Non-pigmented ciliary epithelial cell (primary cell): ENCODE results near the gene HERC3.

Source experiments
- DNase-seq: peaks from one replicate; pipeline ENCODE4 v3.0.0-alpha.2; 2010; ENCODE audit warnings: low read depth

Gene HERC3

DNA sequence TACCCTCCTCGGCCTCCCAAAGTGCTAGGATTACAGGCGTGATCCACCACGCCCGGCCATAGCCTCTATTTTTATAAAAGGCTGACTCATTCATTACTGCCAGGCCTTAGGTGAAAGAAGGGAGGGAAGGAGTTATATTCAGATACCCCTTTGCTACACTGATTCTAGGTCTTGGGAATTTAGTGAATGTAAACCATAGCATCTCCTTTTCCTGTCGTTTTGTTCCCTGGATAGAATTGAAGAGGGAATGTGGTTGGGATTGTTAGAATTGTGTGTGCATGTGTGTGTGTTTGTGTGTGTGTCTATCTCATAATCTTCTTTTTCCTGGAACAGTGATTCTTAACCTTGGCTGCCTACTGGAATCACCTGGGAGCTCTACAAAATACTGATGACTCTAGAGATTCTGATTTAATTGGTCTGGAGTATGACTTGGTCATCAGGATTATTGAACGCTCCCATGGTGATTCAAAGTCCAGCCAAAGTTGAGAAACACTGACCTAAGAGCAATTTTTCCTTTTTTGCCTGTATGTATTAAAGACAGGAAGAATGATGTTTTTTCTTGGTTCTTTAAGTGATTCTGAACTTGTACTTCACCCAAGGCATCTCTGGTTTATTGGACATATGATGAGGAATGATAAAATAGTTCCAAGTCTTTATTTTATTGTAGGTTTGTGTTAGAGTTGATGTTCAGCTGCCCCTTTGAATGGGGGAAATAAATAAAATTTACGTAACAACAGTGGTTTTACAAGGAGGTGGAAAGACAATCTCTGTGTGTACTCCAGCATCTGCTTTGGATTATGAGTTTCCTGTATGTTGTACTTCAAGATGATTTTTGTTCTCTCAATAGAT lies 68.4 kb downstream of the HERC3 start:
- DNase-seq = no peak

DNA sequence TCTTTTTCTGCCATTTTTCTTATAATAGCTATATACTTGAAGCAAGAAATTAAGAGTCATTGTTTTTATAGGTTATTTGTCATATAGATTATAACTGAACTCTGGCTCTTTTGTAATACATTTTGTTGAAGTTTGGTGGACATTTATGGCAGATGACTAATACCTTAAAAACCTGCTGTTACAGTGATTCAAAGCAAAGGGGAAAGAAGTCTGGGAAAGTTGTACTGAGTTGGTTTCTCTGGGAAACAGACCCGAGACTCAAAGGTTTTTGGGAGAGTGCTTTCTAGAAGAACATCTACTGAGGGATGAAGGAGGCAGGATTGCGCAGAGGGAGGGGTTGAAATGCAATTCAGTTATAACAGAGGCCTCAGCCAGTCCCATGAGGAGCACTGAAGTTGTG lies 69.5 kb downstream of the HERC3 start:
- peak; percentile 52 for DNase-seq

DNA sequence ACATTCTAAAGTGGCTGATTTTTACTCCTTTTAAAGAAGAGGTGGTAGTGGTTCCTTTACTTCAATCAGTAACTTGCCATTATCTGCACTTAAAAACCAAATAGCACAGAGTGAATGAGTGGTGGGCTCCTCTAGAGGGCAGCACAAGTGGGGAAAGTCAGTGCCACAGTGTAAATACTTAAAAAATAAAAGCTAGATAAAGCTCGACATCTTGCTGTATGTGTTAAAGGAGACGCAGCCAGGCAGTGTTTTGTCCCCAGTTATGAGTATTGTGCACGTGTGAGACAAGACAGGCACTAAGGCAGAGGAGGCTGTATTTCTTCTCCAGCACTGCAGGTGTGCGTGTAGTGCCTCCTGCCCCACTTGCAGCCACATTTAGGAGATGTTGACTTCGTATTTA lies 80.7 kb downstream of the HERC3 start:
- DNase-seq = no peak

DNA sequence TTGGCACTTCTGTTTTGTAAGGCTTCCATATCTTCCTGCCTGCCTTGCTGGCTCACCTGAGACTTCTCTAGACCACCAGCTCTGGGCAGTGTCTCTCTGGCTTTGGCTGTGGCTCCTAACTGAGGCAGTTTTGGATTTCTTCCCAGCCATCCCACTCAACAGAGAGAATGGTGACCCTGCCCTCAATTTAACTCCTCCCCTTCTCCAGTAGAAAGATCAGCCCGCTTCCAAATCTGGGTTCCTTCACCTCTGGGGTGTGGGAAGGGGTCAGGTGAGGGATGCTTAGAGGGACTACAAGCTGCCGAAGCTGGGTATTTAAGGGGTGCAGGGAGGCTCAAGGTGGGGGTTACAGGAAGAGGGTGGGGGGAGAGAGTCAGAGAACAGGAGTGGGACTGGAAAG lies 81.6 kb downstream of the HERC3 start:
- DNase-seq = no peak

DNA sequence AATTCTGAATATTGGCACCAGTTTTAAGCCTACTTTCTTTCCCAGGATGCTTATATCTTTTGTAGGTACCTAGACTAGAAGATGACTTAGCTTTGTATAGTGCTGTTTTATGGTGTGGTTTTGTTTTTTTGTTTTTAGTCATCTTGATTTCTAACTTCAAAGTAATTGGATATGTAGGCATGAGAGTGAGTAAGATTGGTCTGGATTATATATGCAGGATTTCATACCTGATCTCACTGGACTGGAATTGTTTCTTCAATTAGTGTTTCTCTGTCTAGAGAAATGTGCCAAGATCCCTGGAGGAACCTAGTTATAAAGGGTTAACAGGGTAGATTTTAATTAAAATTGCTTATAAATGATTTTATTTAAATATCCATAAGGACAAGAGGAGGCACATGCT lies 82.3 kb downstream of the HERC3 start:
- DNase-seq = no peak

DNA sequence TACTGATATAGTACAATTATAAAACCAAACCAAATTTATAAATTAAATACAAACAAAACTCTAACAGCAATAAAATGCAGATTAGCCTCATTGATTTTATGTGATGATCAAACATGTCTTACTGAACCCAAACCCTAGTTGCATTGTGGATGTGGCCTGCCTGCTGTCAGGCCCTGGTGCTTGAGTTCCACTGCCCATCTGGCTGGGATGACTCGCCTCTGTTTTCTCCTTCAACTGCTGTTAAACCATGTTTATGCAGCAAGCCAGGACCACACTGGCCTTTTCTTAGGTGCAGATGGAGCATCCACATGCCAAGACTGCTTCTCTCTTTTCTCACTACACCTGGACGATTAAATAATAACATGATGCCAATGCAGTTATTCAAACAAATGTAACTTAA lies 82.7 kb downstream of the HERC3 start:
- no peak for DNase-seq

DNA sequence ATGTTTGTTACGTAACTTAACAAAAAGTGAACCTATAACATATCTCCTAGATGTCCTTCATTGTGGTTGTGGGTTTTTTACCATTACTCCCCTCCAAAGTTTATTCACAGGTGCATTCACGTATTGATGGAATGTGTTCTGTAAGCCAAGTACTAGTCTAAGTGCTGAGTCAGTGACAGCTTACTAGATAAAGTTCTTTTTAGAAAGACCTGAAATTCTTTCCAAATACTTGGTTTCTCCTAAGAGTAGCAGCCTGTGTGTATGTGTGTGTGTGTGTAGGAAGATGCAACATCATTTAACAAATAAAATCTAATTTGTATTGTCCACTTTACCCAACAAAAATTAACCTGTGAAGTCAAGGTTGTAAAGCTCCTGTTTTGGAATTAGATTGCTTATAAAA lies 83.3 kb downstream of the HERC3 start:
- no peak for DNase-seq

DNA sequence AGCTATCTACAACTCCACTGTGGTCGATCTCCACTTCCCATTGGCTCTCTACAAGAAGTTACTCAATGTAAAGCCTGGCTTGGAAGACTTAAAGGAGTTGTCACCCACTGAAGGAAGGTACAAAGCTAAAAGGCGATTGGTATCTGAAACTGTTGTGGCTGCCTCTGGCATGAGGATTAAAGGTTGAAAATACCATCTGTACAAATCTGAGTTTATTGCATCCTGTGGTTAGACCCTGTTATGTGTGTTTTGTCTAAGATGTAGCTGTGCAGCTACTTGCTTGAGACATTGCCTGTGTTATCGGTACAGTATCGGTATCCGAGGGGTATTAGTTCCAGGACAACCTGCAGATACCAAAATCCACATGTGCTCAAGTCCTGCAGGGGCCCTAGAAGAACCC lies 88.9 kb downstream of the HERC3 start:
- DNase-seq = no peak

DNA sequence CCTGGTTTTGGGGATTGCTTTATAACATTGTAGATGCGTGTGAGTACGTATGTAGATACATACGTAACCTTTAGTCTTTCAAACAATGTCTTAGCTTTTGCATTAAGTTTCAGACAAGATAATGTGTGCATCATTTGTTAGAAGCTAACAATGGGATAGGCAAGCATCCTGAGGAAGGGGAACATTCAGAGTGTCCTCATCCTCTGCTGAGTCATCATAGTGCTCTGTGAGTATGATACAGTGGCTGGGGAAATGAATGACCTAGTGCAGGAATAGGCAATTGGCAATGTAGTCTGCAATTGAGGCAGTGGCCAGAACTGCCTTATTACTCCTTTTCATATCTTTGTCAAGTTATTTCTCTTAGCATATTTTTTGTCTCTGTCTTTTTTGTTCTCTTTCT lies 98.1 kb downstream of the HERC3 start:
- no peak for DNase-seq

DNA sequence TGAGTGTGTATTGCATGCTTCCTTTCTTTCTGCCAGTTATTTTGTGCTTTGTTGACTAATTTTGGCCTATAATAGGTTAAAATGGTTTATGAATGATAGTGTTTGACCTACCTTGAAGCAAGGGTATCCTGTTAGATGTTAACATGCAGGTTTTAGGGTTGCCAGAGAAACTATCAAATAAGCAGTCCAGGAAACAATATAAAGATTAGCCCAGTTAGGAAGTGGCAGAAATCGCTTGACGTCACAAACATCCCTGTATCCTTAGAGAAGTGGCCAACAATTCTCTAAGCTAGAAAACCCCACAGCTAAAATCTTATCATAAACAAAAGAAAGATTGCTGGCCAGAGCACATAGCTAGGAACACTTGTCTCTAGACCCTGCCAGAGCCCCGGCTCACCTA lies 101.5 kb downstream of the HERC3 start:
- DNase-seq = no peak

DNA sequence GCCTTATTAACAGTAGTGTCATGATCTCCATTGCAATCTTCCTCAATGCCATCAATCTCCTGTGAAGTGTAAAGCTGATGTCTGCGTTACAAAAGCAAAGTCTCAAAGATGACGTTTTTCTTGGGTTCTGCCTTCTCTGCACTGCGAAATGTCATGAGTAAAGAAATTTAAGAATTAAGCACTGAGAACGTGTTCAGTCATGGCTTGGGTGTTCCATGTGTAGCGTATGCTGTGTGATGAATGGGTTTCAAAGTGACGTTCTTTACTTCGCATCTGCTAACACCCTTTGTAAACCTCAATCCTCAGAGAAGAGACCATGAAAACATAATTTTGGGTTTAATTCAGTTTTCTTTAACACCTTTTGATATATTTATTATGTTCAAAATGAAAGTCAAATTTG lies 104.3 kb downstream of the HERC3 start:
- no peak for DNase-seq

DNA sequence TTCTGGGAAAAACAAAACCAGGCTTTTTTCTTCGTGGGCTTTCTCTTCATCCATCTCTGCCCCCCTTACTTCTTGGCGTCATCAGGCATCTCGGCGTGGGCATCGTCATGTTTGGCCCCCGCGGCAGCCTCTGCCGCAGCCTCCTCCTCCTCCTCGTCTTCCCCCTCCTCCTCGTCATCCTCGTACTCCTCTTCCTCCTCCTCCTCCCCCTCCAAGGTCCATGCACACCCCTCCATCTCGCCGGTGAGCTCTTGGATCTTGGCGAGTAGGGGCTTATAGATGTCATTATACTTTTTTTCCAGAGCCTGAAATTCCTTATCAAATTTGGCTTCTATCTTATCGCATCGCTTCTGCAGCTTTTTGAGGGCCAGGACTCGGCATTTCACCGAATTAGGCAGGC lies 104.9 kb downstream of the HERC3 start:
- no peak for DNase-seq

DNA sequence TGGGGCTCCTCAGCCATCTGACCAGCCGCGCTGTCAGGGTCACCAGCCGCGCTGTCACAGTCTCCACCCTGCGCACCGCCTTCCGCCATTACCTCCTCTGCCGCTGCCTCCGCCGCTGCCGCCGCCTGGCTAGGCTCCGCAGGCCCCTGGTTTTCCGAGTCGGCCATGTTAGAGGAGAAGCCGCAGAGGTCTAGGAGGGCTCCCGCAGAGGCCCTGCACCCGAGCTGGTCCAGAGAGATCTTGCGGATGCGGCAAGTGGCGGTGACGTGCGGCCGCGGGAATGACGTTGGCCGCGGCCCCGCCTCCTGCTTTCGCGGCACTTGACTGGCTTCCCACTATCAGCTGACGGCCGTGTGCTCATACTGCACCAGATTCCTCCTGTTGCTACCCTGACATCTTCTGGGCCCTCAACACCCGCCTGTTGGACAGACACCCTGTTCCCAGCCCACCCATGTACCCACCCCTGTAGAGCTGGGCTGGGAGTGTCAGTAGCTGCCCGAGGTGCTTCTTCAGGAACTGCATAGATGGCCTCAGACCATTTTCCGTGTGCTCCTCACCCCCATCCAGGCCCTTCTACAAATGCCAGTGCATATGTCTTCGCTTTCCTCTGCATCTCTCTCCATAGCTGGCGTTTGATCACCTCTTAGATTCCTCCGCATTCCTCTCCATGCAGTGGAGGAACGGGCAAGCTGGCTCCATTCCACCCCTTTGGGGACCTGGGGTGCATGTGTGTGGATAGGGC lies 105.5 kb downstream of the HERC3 start, which contains the start of gene NAP1L5:
TSS of gene NAP1L5 (minus strand) at position 242 of the 742 bp plus-strand sequence. CDS start at position 167, 75 bp downstream.
- DNase-seq = no peak

DNA sequence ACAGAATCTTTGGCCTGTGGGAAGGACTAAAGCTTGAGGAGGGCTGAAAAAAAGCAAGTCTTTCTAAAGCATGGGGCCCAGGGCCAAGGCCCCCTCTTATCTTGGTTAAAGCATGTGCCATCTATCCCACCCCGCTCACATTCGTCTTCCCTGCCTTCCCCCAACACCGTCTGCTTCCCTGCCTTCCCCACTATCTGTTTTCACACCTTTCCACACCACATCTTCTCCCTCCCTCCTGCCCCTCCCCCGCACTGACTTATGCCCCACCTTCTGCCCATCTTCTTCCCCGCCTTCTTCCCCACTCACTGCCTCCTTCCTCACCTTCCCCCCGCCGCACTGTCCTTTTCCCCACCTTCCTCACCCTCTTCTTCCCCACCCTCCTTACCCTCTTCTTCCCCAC lies 106.2 kb downstream of the HERC3 start:
- no peak for DNase-seq

DNA sequence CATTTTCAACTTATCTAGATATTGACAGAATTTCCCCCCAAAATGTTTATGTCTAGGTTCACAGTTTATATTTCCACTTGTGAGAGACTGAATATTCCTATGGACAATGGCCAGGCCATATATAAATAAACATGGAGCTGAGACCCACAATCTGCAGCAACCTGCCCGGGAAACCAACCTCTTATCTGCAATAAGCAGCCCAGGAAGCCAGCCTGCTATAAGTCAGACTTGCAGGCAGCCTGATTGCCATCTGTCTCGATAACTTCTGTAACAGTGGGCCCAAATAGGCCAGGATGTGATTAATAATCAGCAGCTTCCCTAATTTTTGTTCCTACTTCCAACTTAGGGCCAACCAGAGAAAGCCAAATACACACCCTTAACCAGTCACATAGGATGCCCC lies 110.5 kb downstream of the HERC3 start:
- DNase-seq = no peak

DNA sequence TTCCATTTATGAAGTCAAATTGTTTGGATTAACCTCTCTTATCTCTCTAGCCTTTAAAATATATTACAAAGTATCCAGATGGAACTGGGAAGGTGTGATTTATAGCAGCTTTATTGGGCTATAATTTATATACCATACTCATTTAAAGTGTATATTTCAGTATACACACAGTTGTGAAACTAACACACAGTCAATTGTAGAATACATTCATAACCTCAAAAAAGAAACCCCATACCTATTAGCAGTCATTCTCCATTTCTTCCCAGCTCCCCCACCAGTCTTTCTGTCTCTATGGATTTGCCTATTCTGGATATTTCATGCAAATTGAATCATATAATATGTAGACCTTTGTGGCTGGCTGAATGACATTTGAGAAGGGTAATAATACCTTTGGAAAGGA lies 112.9 kb downstream of the HERC3 start:
- no peak for DNase-seq

DNA sequence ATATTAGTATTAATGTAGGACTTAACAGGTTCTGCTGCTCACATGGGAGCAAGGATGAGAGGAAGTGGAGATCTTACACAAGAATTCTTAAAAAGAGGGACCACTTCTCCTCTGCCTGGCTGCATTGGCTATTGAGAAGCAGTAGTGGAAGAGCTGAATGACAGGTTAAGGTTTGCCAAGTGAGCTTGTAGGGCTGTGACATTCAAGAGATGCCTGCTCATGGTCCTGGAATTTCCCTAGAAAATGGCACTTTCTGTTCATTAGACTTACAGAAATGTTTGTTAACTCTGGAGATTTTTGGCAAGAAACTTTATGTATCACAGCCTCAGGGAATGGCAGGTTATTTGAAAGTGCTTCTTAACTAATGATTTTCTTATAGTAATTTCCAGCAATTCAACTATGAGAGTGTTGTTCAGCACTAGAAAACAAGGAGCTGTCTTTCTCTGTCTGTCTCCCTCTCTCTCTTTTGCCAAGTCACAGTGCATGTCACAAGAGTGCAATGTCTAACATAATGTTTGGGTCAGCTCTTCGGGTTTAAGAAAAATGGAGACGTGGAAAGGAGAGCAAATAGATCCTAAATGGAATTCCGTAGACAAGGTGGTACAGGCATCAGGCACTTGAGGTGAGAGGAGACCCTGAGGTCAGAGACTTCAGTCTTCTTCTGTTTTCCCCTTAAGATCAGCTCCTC lies 113.7 kb downstream of the HERC3 start:
- DNase-seq = no peak

DNA sequence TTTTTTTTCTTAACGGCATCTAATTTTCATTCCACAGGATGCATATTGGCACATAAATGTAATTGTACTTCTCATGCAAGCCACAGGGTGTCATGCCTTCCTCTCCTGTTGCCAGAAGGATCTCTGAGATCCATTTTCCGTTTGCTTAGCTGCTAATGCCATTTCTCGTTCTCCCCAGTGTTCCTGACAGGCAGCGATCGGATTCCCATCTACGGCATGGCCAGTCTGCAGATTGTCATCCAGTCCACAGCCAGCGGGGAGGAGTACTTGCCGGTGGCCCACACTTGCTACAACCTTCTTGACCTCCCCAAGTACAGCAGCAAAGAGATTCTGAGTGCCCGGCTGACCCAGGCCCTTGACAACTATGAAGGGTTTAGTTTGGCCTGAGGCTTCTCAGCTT lies 114.3 kb downstream of the HERC3 start:
- peak; percentile 28 for DNase-seq

DNA sequence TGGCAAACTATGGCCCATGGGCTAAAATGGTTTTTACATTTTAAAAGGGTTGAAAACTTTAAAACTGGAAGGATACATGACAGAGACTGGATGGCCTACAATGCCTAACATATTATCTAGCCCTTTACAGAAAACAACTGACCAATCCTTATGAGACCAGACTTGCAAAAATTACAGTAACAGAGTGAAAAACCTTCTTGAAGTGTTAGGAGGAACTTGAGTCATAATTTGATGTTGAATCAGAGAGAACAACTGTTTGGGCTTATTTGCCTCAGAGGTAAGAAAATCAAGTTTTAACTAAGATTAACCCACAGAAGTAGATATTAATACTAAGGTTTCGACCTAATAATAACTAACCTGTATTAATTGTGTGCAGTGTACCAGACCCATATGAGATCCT lies 117.7 kb downstream of the HERC3 start:
- no peak for DNase-seq

DNA sequence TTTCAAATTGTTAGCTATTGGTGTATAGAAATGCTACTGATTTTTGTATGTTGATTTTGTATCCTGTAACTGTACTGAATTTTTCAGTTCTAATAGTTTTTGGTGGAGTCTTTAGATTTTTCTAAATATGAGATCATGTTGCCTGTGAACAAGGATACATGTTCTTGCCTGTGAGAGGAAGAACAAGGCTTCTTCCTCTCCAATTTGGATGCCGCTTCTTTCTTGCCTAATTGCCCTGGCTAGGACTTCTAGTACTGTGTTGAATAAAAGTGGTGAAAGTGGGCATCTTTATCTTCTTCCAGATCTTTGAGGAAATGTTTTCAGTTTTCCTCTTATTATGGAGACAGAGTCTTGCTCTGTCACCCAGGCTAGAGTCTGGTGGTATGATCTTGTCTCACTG lies 121.5 kb downstream of the HERC3 start:
- no peak for DNase-seq

DNA sequence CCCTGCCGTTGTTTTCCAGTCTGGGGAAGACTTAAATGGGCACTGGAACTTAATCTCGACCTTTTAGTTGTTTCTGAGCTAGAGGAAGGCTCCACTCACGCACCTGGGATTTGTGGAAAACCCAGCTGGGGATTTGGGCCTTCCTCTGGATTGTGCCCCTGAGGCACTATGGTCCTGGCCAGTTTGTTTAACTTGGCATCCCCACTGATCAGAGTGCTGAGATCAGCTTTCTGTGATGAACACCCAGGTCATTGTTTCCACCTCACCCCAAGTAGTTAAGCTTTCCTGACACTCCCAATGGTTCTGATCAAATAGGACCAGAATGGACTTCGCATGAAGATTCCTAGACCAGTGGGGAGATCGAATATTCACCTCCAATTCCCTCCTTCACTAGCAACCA lies 125.8 kb downstream of the HERC3 start:
- no peak for DNase-seq

DNA sequence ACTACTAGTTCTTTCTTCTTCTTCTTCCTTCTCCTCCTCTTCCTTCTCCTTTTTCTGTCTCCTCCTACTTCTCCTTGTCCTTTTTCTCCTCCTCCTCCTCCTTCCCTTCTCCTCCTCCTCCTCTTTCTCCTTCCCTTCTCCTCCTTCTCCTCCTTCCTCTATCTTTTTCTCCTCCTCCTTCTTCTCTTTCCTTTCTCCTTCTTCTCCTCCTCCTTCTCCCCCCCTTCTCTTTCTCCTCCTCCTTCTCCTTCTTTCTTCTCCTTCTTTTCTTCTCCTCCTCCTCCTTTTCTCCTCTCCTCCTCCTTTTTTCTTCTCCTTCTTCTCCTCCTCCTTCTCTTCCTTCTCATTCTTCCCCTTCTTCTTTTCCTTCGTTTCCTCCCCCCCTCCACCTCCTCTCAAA lies 127.1 kb downstream of the HERC3 start:
- no peak for DNase-seq
